H9 (cell line): ENCODE data around the gene TRERF1. TPM values are rescaled to one million over a fixed set of nuclear protein-coding genes. Genes with fewer than 3 reads are reported as not detected.

Experiments
- DNase-seq: peaks from one replicate; pipeline ENCODE4 v3.0.0-alpha.2; 2017
- H2AFZ ChIP-seq: one replicate; pipeline ENCODE4 v1.6.1; 2013; ENCODE audit warnings: mild to moderate bottlenecking, low read length, control low read depth, moderate library complexity
- H2AK5ac ChIP-seq: 2 replicates; pipeline ENCODE4 v1.6.1; 2013; ENCODE audit warnings: low read length, control low read depth, mixed read lengths; ENCODE audit not compliant: insufficient read length
- H2BK120ac ChIP-seq: one replicate; pipeline ENCODE4 v1.6.1; 2013; ENCODE audit warnings: low read depth, mild to moderate bottlenecking, low read length, control low read depth, inconsistent platforms; ENCODE audit not compliant: poor library complexity, severe bottlenecking
- H2BK12ac ChIP-seq: 2 replicates; pipeline ENCODE4 v1.6.1; 2013; ENCODE audit warnings: low read length, control low read depth, mixed read lengths, low read depth; ENCODE audit not compliant: insufficient read length
- H2BK15ac ChIP-seq: 2 replicates; pipeline ENCODE4 v1.6.1; 2013; ENCODE audit warnings: low read depth, low read length, control low read depth
- H2BK20ac ChIP-seq: one replicate; pipeline ENCODE4 v1.6.1; 2013; ENCODE audit warnings: low read depth, mild to moderate bottlenecking, low read length, control low read depth, inconsistent platforms; ENCODE audit not compliant: poor library complexity, severe bottlenecking
- H2BK5ac ChIP-seq: 2 replicates; pipeline ENCODE4 v1.6.1; 2013; ENCODE audit warnings: low read length, control low read depth, mixed read lengths; ENCODE audit not compliant: insufficient read length
- H3K14ac ChIP-seq: 2 replicates; pipeline ENCODE4 v1.6.1; 2013; ENCODE audit warnings: low read length, control low read depth; ENCODE audit not compliant: insufficient read depth
- H3K18ac ChIP-seq: 2 replicates; pipeline ENCODE4 v1.6.1; 2013; ENCODE audit warnings: low read depth, mild to moderate bottlenecking, mixed read lengths, low read length, control low read depth; ENCODE audit not compliant: insufficient read length
- H3K23ac ChIP-seq: 2 replicates; pipeline ENCODE4 v1.6.1; 2013; ENCODE audit warnings: low read length, control low read depth, mixed read lengths, low read depth; ENCODE audit not compliant: insufficient read length
- H3K23me2 ChIP-seq: 2 replicates; pipeline ENCODE4 v1.6.1; 2013; ENCODE audit warnings: low read depth, mild to moderate bottlenecking, mixed read lengths, low read length, control low read depth; ENCODE audit not compliant: insufficient read length, poor library complexity, severe bottlenecking
- H3K27ac ChIP-seq: 2 replicates; pipeline ENCODE4 v1.5.1; 2013; ENCODE audit warnings: low read length, control low read depth, mixed read lengths, low read depth; ENCODE audit not compliant: insufficient read length
- H3K27me3 ChIP-seq: 2 replicates; pipeline ENCODE4 v1.6.1; 2013; ENCODE audit warnings: low read length, control low read depth, inconsistent platforms; ENCODE audit not compliant: insufficient read depth
- H3K4ac ChIP-seq: 2 replicates; pipeline ENCODE4 v1.6.1; 2013; ENCODE audit warnings: low read depth, mild to moderate bottlenecking, control low read depth, inconsistent platforms, low read length, moderate library complexity
- H3K4me1 ChIP-seq: 2 replicates; pipeline ENCODE4 v1.6.1; 2013; ENCODE audit warnings: low read length, control low read depth, inconsistent platforms; ENCODE audit not compliant: insufficient read depth
- H3K4me2 ChIP-seq: 2 replicates; pipeline ENCODE4 v1.6.1; 2013; ENCODE audit warnings: low read length, control low read depth, mixed read lengths; ENCODE audit not compliant: insufficient read length, insufficient read depth
- H3K56ac ChIP-seq: 2 replicates; pipeline ENCODE4 v1.6.1; 2013; ENCODE audit warnings: low read depth, mild to moderate bottlenecking, mixed read lengths, low read length, control low read depth; ENCODE audit not compliant: insufficient read length
- H3K79me1 ChIP-seq: 2 replicates; pipeline ENCODE4 v1.6.1; 2013; ENCODE audit warnings: low read depth, mild to moderate bottlenecking, moderate library complexity, low read length, control low read depth, inconsistent platforms; ENCODE audit not compliant: insufficient read depth, poor library complexity, severe bottlenecking
- H3K79me2 ChIP-seq: 2 replicates; pipeline ENCODE4 v1.6.1; 2013; ENCODE audit warnings: low read length, control low read depth, inconsistent platforms; ENCODE audit not compliant: insufficient read depth
- H3K9ac ChIP-seq: 2 replicates; pipeline ENCODE4 v1.6.1; 2013; ENCODE audit warnings: low read length, control low read depth, mixed read lengths; ENCODE audit not compliant: insufficient read length; ENCODE audit errors: extremely low read depth
- H3K9me3 ChIP-seq: one replicate; pipeline ENCODE4 v1.6.1; 2013; ENCODE audit warnings: low read depth, low read length, inconsistent platforms; ENCODE audit not compliant: control insufficient read depth
- H3T11ph ChIP-seq: one replicate; pipeline ENCODE4 v1.6.1; 2013; ENCODE audit warnings: mild to moderate bottlenecking, low read length, control low read depth, inconsistent platforms
- H4K20me1 ChIP-seq: one replicate; pipeline ENCODE4 v1.6.1; 2013; ENCODE audit not compliant: control insufficient read depth, insufficient read length, insufficient read depth
- H4K5ac ChIP-seq: 2 replicates; pipeline ENCODE4 v1.6.1; 2013; ENCODE audit warnings: low read depth, mild to moderate bottlenecking, mixed read lengths, low read length, control low read depth; ENCODE audit not compliant: insufficient read length
- H4K8ac ChIP-seq: replicated peaks from 2 replicates; pipeline ENCODE4 v1.6.1; 2013; ENCODE audit warnings: low read length, control low read depth, mixed read lengths, low read depth; ENCODE audit not compliant: insufficient read length
- H4K91ac ChIP-seq: 2 replicates; pipeline ENCODE4 v1.6.1; 2013; ENCODE audit warnings: low read depth, mild to moderate bottlenecking, moderate library complexity, mixed read lengths, low read length, control low read depth; ENCODE audit not compliant: insufficient read length
- H3K27ac Mint-ChIP-seq, 3 experiments: 2 replicates in 2 of 3; 3 replicates in 1 of 3; pipeline ENCODE4 v1.8.0; 2020 to 2021; ENCODE audit warnings: mixed read lengths in 3 of 3, mild to moderate bottlenecking in 1 of 3, moderate library complexity in 1 of 3
- H3K27me3 Mint-ChIP-seq: 2 replicates; pipeline ENCODE4 v1.8.0; 2021; ENCODE audit warnings: low read depth, mild to moderate bottlenecking, moderate library complexity, mixed read lengths
- H3K36me3 Mint-ChIP-seq, 3 experiments: 2 replicates in 2 of 3; 3 replicates in 1 of 3; pipeline ENCODE4 v1.8.0; 2020 to 2021; ENCODE audit warnings: low read depth in 3 of 3, mixed read lengths in 3 of 3; ENCODE audit not compliant: insufficient read depth in 1 of 3
- H3K4me1 Mint-ChIP-seq, 2 experiments: 2 replicates each; pipeline ENCODE4 v1.8.0; 2020; ENCODE audit warnings: mixed read lengths in 2 of 2
- H3K4me3 Mint-ChIP-seq, 2 experiments: 2 replicates in 1 of 2; 3 replicates in 1 of 2; pipeline ENCODE4 v1.8.0; 2020 to 2021; ENCODE audit warnings: mild to moderate bottlenecking in 2 of 2, mixed read lengths in 2 of 2, moderate library complexity in 1 of 2
- H3K9me3 Mint-ChIP-seq, 2 experiments: 2 replicates in 1 of 2; 3 replicates in 1 of 2; pipeline ENCODE4 v1.8.0; 2020; ENCODE audit warnings: mild to moderate bottlenecking in 2 of 2, mixed read lengths in 2 of 2, moderate library complexity in 1 of 2
- CTCF ChIP-seq: fragments of 200-600 bp; sonication (generic); conservative IDR thresholded peaks from 3 replicates; pipeline ENCODE4 v1.8.0; 2021; ENCODE audit warnings: antibody characterized with exemption, mild to moderate bottlenecking
- WGBS: extraction: QIAGEN DNeasy Blood & Tissue Kit; methylation state at CpG from one replicate; pipeline ENCODE4 v1.1.7; 2013; ENCODE audit warnings: missing lambda C conversion rate, low lambda C conversion rate, mixed read lengths; ENCODE audit not compliant: insufficient read length; ENCODE audit errors: extremely low coverage; 5-methylcytosine and 5-hydroxymethylcytosine counted together
- total RNA-seq: library from RNA; stranded (reverse); gene quantifications from 2 replicates; pipeline ENCODE4 v1.2.1, GENCODE V29; 2021

TRERF1 gene
- total RNA-seq, 1 experiment from 2014 or later = 19.7 TPM

GRCh38 chr6:42296614-42297013, 155.1 kb downstream of the TRERF1 start:
- Histone ChIP-seq H3K27ac (no peak overlapping the region), H3T11ph (no peak overlapping the region), H3K14ac (no peak overlapping the region), H4K5ac (no peak overlapping the region), H2AK5ac (no peak overlapping the region), H3K79me1 (peaks cover 3% of the 10 kb centered on the region), H2BK12ac (no peak overlapping the region), H2AFZ (no peak overlapping the region), H3K4ac (no peak overlapping the region), H3K9ac (no peak overlapping the region), H3K79me2 (no peaks in the 10 kb centered on the region; the same call in 1 of the 2 replicates), H3K23ac (no peak overlapping the region), H4K8ac (no peak overlapping the region), H2BK120ac (no peak overlapping the region), H3K9me3 (no peaks in the 10 kb centered on the region), H2BK20ac (no peak overlapping the region), H2BK5ac (no peak overlapping the region), H3K18ac (no peak overlapping the region), H3K56ac (no peak overlapping the region), H2BK15ac (no peak overlapping the region), H4K91ac (no peak overlapping the region), H3K4me2 (no peak overlapping the region), H4K20me1 (no peaks in the 10 kb centered on the region), H3K27me3 (no peaks in the 10 kb centered on the region), H3K4me1 (0 out of 2 replicates have a peak, but pooled peaks cover under 1% of the 10 kb centered on the region), H3K23me2 (no peaks in the 10 kb centered on the region)
- no peaks in the 10 kb centered on the region for H3K27me3 Mint-ChIP-seq
- no peak for DNase-seq
- H3K9me3 Mint-ChIP-seq = no peaks in the 10 kb centered on the region
- peak overlapping the region in 1 of 3 experiments; percentile 31; a peak in 1 of 7 replicates for H3K27ac Mint-ChIP-seq
- peaks cover under 1 to 6% of the 10 kb centered on the region in 2 experiments; a peak in 3 of 4 replicates for H3K4me1 Mint-ChIP-seq
- peaks cover 12 to 42% (median 42%) of the 10 kb centered on the region in 3 experiments; a peak in 6 of 7 replicates for H3K36me3 Mint-ChIP-seq
- H3K4me3 Mint-ChIP-seq = no peak overlapping the region
- no CpG with 5 or more reads among the region's 3 CpGs for WGBS
- TF ChIP-seq CTCF = no peak
